ENCODE measurements around the gene RNU6-1.

- no peak for TF ChIP-seq CTCF (IDR thresholded peaks at IDR 0.05)
- no peak for TF ChIP-seq POLR2A (IDR thresholded peaks at IDR 0.05)
Measured at GRCh38 chr15:67803299-67803698, 36.5 kb downstream of the RNU6-1 start.
